WERI-Rb-1 (cell line): ENCODE data around the gene ARF5.

Experiments
- DNase-seq: peaks from one replicate; pipeline ENCODE4 v3.0.0-alpha.2; 2020
- H3K27ac ChIP-seq: fragments of 250-450 bp; sonication (Bioruptor Pico); 2 replicates; pipeline ENCODE4 v1.5.1; 2020; ENCODE audit warnings: mild to moderate bottlenecking, moderate library complexity
- H3K27me3 ChIP-seq: fragments of 250-450 bp; sonication (Bioruptor Pico); 2 replicates; pipeline ENCODE4 v1.5.1; 2021; ENCODE audit warnings: mild to moderate bottlenecking, low read depth, moderate library complexity; ENCODE audit not compliant: insufficient read depth, severe bottlenecking
- H3K36me3 ChIP-seq: fragments of 250-450 bp; sonication (Bioruptor Pico); 2 replicates; pipeline ENCODE4 v1.5.1; 2020; ENCODE audit warnings: mild to moderate bottlenecking, moderate library complexity
- H3K4me3 ChIP-seq: 2 replicates; pipeline ENCODE4 v1.5.1; 2011; ENCODE audit warnings: low read depth, mild to moderate bottlenecking, control low read depth, low read length
- H3K9me3 ChIP-seq: fragments of 250-450 bp; sonication (Bioruptor Pico); 2 replicates; pipeline ENCODE4 v1.5.1; 2021; ENCODE audit warnings: mild to moderate bottlenecking, moderate library complexity; ENCODE audit not compliant: severe bottlenecking
- TF ChIP-seq, protein P1 (sequence below): IDR thresholded peaks from 2 replicates; pipeline ENCODE4 v1.5.1; 2011; ENCODE audit warnings: low read depth, mild to moderate bottlenecking, control low read depth, inconsistent platforms, low read length

ARF5 gene

DNA sequence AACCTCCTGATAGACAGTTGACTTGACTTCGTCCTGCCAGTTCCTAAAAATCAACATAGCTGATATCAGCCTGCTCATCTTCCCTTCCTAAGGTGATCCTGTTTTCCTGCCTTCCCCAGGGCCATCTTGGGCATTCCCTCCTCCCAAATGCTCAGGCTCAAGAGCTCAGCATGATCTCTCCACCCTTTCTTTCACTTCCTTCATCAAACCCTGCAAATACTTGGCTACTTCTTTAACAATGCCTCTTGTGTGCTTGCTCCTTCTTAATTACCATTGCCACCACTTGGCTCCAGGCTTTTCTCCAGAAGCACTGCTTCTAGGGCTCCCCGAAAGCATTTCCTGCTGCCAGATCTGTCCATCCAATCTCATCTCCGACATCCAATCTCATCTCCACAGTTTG is 12.7 kb downstream of the ARF5 start:
- no peaks in the 10 kb centered on the region for H3K36me3 ChIP-seq
- no peak overlapping the region for H3K4me3 ChIP-seq
- peaks cover 6% of the 10 kb centered on the region for H3K9me3 ChIP-seq
- DNase-seq, result no peak
- TF ChIP-seq, protein P1, sequence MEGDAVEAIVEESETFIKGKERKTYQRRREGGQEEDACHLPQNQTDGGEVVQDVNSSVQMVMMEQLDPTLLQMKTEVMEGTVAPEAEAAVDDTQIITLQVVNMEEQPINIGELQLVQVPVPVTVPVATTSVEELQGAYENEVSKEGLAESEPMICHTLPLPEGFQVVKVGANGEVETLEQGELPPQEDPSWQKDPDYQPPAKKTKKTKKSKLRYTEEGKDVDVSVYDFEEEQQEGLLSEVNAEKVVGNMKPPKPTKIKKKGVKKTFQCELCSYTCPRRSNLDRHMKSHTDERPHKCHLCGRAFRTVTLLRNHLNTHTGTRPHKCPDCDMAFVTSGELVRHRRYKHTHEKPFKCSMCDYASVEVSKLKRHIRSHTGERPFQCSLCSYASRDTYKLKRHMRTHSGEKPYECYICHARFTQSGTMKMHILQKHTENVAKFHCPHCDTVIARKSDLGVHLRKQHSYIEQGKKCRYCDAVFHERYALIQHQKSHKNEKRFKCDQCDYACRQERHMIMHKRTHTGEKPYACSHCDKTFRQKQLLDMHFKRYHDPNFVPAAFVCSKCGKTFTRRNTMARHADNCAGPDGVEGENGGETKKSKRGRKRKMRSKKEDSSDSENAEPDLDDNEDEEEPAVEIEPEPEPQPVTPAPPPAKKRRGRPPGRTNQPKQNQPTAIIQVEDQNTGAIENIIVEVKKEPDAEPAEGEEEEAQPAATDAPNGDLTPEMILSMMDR, result no peak
- no peaks in the 10 kb centered on the region for H3K27me3 ChIP-seq
- H3K27ac ChIP-seq, result no peak overlapping the region

DNA sequence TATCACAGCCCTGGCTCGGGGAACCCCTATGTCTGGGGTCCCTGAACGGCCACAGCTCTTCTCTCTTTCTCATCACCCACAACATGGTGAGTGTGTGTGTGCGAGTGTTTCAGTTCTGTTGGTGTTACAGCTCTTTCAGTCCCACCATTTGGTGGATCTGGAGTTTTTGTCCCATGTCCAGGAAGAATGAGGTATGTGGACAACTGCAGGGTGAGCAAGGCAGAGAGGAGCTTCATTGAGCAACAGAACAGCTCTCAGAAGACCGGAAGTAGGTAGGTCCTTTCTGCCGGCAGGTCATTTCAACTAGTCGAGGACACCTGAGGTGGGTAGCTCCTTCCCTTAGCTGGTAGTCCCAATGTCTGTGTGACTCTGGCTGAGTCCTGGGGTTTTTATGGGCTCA is 20.2 kb downstream of the ARF5 start:
- H3K27ac ChIP-seq, result no peak overlapping the region
- DNase-seq, result no peak
- peaks cover 6% of the 10 kb centered on the region for H3K9me3 ChIP-seq
- no peaks in the 10 kb centered on the region for H3K36me3 ChIP-seq
- H3K4me3 ChIP-seq, result no peak overlapping the region
- H3K27me3 ChIP-seq, result no peaks in the 10 kb centered on the region
- TF ChIP-seq, protein P1, result no peak

DNA sequence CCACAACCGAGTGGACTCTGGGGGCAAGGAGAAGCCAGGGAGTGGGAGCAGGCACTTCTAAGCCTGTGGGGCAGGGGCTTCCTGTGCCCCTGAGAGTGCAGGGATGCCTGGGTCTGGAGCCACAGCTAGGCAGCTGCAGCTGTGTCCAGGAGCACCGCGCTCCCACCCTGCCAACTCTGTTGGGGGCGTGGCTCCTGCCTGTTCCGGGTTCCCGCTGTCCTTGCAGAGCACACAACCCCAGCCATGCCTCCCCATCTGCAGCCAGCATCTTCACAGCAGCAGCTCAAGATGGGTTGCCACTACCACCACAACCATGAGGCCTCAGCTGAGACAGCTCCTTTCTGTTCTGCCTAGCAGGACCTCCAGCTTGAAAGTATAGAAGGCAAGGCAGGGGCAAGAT is 21.1 kb downstream of the ARF5 start:
- H3K9me3 ChIP-seq, result peaks cover 3% of the 10 kb centered on the region
- TF ChIP-seq, protein P1, result no peak
- H3K27me3 ChIP-seq, result peaks cover 3% of the 10 kb centered on the region
- H3K4me3 ChIP-seq, result no peak overlapping the region
- H3K36me3 ChIP-seq, result no peaks in the 10 kb centered on the region
- DNase-seq, result no peak
- H3K27ac ChIP-seq, result no peak overlapping the region

DNA sequence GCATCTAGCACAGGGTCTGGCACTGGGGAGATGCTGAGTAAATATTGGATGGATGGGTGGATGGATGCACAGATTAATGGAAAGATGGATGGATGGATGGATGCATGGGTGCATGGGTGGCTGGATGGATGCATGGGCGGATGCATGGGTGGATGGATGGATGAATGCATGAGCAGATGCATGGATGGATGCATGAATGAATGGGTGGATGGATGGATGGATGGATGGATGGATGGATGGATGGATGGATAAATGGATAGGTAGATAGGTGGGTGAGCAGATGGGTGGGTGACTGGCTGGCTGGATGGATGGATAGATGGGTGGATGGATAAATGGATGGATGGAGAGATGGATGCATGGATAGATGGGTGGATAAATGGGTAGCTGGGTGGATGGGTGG is 24.1 kb downstream of the ARF5 start:
- Histone ChIP-seq H3K4me3 (no peak overlapping the region), H3K27ac (no peak overlapping the region), H3K27me3 (peaks cover 14% of the 10 kb centered on the region), H3K36me3 (no peaks in the 10 kb centered on the region), H3K9me3 (no peaks in the 10 kb centered on the region)
- TF ChIP-seq, protein P1, result no peak
- DNase-seq, result no peak

DNA sequence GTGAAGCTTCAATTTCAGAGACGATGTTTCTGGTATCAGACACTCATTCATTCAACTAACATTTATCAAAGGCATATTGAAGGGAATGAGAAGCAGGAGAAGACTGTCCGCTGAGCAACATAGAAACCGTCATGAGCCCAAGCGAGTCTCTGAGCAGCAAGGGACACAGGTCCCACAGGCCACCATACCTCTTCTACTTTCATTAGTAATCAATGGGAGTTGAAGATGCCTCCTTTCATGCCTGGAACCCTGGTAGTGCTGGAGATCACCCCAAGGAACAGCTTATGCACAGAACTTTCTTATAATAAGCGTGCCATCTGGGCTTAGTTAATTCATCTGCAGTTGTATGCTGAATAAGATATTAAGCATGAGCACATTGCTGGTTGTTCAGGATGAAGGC is 28.5 kb downstream of the ARF5 start:
- no peak overlapping the region for H3K4me3 ChIP-seq
- no peak overlapping the region for H3K27ac ChIP-seq
- DNase-seq, result no peak
- TF ChIP-seq, protein P1, result no peak
- no peaks in the 10 kb centered on the region for H3K36me3 ChIP-seq
- H3K9me3 ChIP-seq, result no peaks in the 10 kb centered on the region
- H3K27me3 ChIP-seq, result peaks cover 20% of the 10 kb centered on the region

DNA sequence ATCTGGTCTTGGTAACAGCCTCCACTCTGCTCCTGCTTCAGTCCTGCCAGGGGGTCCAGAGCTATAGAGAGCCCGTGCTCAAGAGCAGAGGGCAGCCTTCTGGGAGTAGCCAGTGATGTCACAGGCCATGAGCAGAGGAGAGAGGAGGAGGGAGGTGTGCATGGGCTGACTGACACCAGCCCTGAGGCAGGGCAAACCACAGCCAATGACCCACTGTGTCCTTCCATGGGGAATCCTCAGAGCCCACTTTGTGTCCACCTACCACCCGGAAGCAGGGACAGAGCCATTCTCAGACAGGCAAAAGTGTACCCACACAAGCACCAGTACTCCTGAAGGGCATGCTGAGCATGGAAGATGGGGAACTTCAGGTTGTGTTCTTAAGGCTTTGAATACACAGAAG is 29.8 kb downstream of the ARF5 start, which contains the start of gene PAX4:
Gene PAX4, minus strand, starts transcription at position 101 of the 400 bp plus-strand sequence. CDS start 2,214 bp downstream, outside the sequence.
- no peaks in the 10 kb centered on the region for H3K9me3 ChIP-seq
- no peak within 1 kb of the TSS for H3K27ac ChIP-seq
- H3K27me3 ChIP-seq, result peaks cover 20% of the 10 kb centered on the region
- H3K4me3 ChIP-seq, result no peak within 1 kb of the TSS
- DNase-seq, result no peak
- no peaks in the 10 kb centered on the region for H3K36me3 ChIP-seq
- TF ChIP-seq, protein P1, result no peak
